SH-SY5Y (cell line): ENCODE data around the gene CDK18.

Source experiments
- GATA2 ChIP-seq: IDR thresholded peaks from 2 replicates; pipeline ENCODE4 v1.6.1; 2011; ENCODE audit warnings: mild to moderate bottlenecking, low read depth, low read length
- GATA3 ChIP-seq: IDR thresholded peaks from 2 replicates; pipeline ENCODE4 v1.6.1; 2011; ENCODE audit warnings: low read depth, mild to moderate bottlenecking, low read length, moderate library complexity

DNA sequence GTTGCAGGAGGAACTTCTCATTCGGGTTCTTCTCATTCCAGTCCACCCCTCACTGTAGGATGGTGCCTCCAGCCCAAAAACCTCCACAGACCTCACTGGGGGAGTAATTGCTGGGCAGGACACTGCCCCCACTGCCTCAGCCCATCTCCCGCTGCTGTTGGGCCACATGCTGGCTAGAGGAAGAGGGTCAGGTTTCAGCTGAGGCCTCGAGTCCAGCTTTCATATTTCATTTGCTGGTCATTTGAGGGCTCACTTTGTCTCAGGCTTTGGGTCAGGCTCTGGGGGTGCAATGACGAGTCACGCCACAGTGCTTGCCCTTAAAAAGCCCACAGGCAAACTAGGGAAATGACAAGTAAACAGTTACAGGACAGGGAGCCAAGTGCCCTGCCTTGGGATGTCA lies 9.3 kb downstream of the CDK18 start:
- no peak for TF ChIP-seq GATA2
- no peak for TF ChIP-seq GATA3
